Measurements from ENCODE around the gene MGAT4B. TPM values are rescaled to one million over a fixed set of nuclear protein-coding genes. Genes with fewer than 3 reads are reported as not detected.

Gene MGAT4B
- total RNA-seq, 1 experiment from 2014 or later: 59.5 TPM

- no peak for TF ChIP-seq EZH2 (IDR thresholded peaks at IDR 0.05; ENCODE audit: borderline replicate concordance, low read depth, low read length, poor library complexity, severe bottlenecking)
- TF ChIP-seq CTCF (conservative IDR thresholded peaks at IDR 0.05; ENCODE audit: low read depth, low read length): no peak
- POLR2A ChIA-PET (ENCODE audit: low non-redundant PET): no interaction called here
- intact Hi-C loops (cut with micrococcal nuclease; ENCODE audit: unreplicated experiment): loop anchor here (5.0 kb wide), 3 partner anchors 57 to 292 kb away; partner anchors contain the start of genes MRNIP and TBC1D9B
These were observed 5.9 kb downstream of the MGAT4B start for GRCh38 chr5:179800696-179801201.

GRCh38 chr5:179800071-179800695 lies 6.5 kb downstream of the MGAT4B start:
- ChIA-PET POLR2A (ENCODE audit: low non-redundant PET) (no interaction called here), CTCF (no interaction called here)
- DNase-seq (ENCODE audit: low spot score): no peak
- no peak overlapping the region for H3K27ac ChIP-seq (ENCODE audit: low read depth, low read length, poor library complexity, severe bottlenecking)
- no peaks in the 10 kb centered on the region for H3K9me3 ChIP-seq (ENCODE audit: low read depth, low read length, poor library complexity, severe bottlenecking)
- intact Hi-C loops (cut with micrococcal nuclease; ENCODE audit: unreplicated experiment): loop anchor here (5.0 kb wide), 3 partner anchors 57 to 292 kb away; partner anchors contain the start of genes MRNIP and TBC1D9B
- BruUV-seq (replicated peaks): no TSS peak
- H3K27me3 ChIP-seq (replicated peaks; ENCODE audit: insufficient read depth, low read depth, low read length, poor library complexity): no peaks in the 10 kb centered on the region
- no peak for TF ChIP-seq EZH2 (IDR thresholded peaks at IDR 0.05; ENCODE audit: borderline replicate concordance, low read depth, low read length, poor library complexity, severe bottlenecking)
- no peak for TF ChIP-seq CTCF (conservative IDR thresholded peaks at IDR 0.05; ENCODE audit: low read depth, low read length)
- H3K4me1 ChIP-seq (ENCODE audit: insufficient read depth, low read length, poor library complexity, severe bottlenecking): peaks cover 25% of the 10 kb centered on the region
- peaks cover 11% of the 10 kb centered on the region for H3K36me3 ChIP-seq (ENCODE audit: insufficient read depth, low read length, poor library complexity, severe bottlenecking)
- H3K4me3 ChIP-seq (ENCODE audit: low read depth, low read length, poor library complexity, severe bottlenecking): no peak overlapping the region

More at GRCh38 chr5:179800696-179801201, 5.9 kb downstream of the MGAT4B start:
- no peaks in the 10 kb centered on the region for H3K9me3 ChIP-seq (ENCODE audit: low read depth, low read length, poor library complexity, severe bottlenecking)
- BruUV-seq (replicated peaks): no TSS peak
- DNase-seq (ENCODE audit: low spot score): no peak
- H3K27me3 ChIP-seq (replicated peaks; ENCODE audit: insufficient read depth, low read depth, low read length, poor library complexity): no peaks in the 10 kb centered on the region
- CTCF ChIA-PET: no interaction called here
- H3K36me3 ChIP-seq (ENCODE audit: insufficient read depth, low read length, poor library complexity, severe bottlenecking): peaks cover 11% of the 10 kb centered on the region
- no peak overlapping the region for H3K27ac ChIP-seq (ENCODE audit: low read depth, low read length, poor library complexity, severe bottlenecking)
- peaks cover 28% of the 10 kb centered on the region for H3K4me1 ChIP-seq (ENCODE audit: insufficient read depth, low read length, poor library complexity, severe bottlenecking)
- no peak overlapping the region for H3K4me3 ChIP-seq (ENCODE audit: low read depth, low read length, poor library complexity, severe bottlenecking)

GRCh38 chr5:179799644-179799973 lies 7.1 kb downstream of the MGAT4B start:
- BruUV-seq (replicated peaks): no TSS peak
- H3K27me3 ChIP-seq (replicated peaks; ENCODE audit: insufficient read depth, low read depth, low read length, poor library complexity): no peaks in the 10 kb centered on the region
- ChIA-PET CTCF (no interaction called here), POLR2A (ENCODE audit: low non-redundant PET) (no interaction called here)
- no peak for DNase-seq (ENCODE audit: low spot score)
- TF ChIP-seq EZH2 (IDR thresholded peaks at IDR 0.05; ENCODE audit: borderline replicate concordance, low read depth, low read length, poor library complexity, severe bottlenecking): no peak
- no peak for TF ChIP-seq CTCF (conservative IDR thresholded peaks at IDR 0.05; ENCODE audit: low read depth, low read length)
- no peak overlapping the region for H3K27ac ChIP-seq (ENCODE audit: low read depth, low read length, poor library complexity, severe bottlenecking)
- H3K4me1 ChIP-seq (ENCODE audit: insufficient read depth, low read length, poor library complexity, severe bottlenecking): peaks cover 19% of the 10 kb centered on the region
- no peaks in the 10 kb centered on the region for H3K9me3 ChIP-seq (ENCODE audit: low read depth, low read length, poor library complexity, severe bottlenecking)
- intact Hi-C loops (cut with micrococcal nuclease; ENCODE audit: unreplicated experiment): no loop called here
- peaks cover 11% of the 10 kb centered on the region for H3K36me3 ChIP-seq (ENCODE audit: insufficient read depth, low read length, poor library complexity, severe bottlenecking)
- no peak overlapping the region for H3K4me3 ChIP-seq (ENCODE audit: low read depth, low read length, poor library complexity, severe bottlenecking)
